Measurements from ENCODE around the gene HNRNPAB.
"Not testable (repeated sequence)": the region's sequence is repeated elsewhere in the genome, so short reads cannot be mapped to it uniquely, and the experiment has no call there.

Gene HNRNPAB

GRCh38 chr5:178245389-178245788 lies 41.1 kb downstream of the HNRNPAB start:
- DNase-seq (ENCODE audit: low spot score): no peak

DNA sequence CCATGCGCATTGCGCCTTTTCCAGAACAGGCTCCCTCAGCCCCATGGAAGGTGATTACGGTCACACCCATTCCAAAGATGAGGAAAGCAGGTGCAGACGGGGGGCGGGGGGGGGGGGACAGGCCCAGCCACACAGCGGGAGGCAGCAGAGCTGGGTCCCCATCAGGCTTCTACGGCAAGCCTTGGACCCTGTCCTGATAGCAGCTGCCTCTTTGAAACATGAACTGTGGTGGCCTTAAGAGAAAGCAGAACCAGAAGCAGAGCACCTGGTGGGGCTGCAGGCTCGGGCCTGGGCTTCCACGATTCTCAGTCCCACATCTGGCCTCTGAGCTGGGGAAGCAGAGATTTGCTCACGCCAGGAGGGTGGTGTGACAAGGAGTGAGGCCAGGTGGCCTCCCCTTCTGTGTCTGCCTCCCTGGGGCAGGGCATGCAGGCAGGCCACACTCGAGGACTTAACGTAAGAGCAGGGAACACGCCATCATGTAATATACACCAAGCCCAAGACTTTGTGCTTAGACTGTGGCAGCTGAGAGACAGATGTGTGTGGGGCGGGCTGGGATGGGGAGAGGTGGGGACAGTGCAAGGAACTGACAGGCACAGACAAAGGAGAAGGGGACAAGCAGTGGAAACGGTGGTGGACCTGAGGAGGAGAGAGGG lies 42.4 kb downstream of the HNRNPAB start:
- no peak for DNase-seq (ENCODE audit: low spot score)

DNA sequence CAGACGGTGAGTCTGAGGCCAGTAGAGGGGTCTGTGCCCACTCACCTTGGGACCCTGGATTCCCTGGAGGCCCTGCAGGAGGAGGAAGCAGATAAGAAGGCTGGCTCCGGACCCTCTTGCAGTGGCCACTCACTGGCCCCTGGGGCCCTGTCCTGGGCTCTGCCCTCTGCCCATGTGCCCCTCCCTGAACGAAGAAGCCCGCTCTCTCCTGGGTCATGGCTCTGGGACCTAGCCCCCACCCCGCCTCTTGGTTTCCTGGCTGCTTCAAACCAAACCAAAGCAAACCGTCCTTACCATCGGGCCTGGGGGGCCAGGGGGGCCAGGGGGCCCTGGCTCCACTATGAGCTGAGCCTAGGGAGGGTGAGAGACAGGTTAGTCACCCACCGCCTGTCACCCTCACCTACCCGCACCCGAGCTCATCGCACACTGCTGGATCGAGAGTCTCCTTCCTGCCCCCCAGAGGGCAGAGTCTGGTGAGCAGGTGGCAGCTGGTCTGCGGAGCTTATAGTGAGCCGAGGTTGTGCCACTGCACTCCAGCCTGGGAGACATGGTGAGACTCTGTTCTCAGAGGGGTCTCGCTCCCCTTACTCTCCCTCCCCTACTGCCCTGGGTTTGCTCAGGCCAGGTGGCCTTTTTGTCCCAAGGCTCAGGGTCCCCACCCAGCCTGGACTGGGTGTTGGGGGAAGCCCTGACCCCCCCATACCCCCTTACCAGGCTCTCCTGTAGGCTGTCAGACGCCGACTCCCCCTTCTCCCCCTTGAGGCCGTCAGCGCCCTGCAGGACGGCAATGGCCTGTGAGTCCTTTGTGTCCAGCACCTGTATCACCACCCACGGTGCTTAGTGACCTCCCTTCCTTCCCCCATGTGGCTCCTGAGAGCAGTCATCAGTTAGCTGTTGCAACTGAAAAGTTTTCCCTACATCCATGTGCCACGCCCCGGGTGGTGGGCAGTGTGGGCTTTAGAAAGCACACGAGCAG lies 43.4 kb downstream of the HNRNPAB start:
- no peak for DNase-seq (ENCODE audit: low spot score)

GRCh38 chr5:178248750-178249149 lies 44.4 kb downstream of the HNRNPAB start:
- DNase-seq (ENCODE audit: low spot score): no peak

- DNase-seq (ENCODE audit: low spot score): peak; percentile 71
Measured at GRCh38 chr5:178249191-178249989, 45.1 kb downstream of the HNRNPAB start.

GRCh38 chr5:178250263-178250662 lies 45.9 kb downstream of the HNRNPAB start:
- DNase-seq (ENCODE audit: low spot score): no peak

DNA sequence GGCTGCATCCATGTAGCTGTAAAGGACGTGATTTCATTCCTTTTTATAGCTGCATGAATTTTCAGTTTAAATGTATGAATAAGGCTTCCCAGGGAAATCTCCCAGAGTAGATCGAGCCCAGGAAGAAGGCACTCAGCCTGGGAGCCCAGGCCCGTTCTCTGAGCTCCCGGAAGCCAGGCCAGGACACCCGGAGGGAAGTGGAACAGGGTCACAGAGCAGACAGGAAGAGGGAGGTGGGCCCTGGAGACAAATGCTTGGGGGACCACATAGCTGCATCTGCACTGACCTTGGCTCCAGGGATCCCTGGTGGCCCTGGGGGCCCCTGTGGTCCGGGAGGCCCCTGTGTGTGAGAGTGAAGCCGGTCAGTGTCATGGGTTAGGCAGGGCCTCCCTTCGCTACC lies 47.9 kb downstream of the HNRNPAB start:
- no peak for DNase-seq (ENCODE audit: low spot score)

GRCh38 chr5:178253632-178254031 lies 49.3 kb downstream of the HNRNPAB start:
- not testable (repeated sequence) for DNase-seq (ENCODE audit: low spot score)

- DNase-seq (ENCODE audit: low spot score): no peak
Measured at GRCh38 chr5:178256746-178257145, 52.4 kb downstream of the HNRNPAB start.

GRCh38 chr5:178257650-178258049 lies 53.3 kb downstream of the HNRNPAB start:
- DNase-seq (ENCODE audit: low spot score): no peak

- no peak for DNase-seq (ENCODE audit: low spot score)
Measured at GRCh38 chr5:178259623-178260536, 55.5 kb downstream of the HNRNPAB start.
